ENCODE data around the gene KRTAP10-10. TPM values are rescaled to one million over a fixed set of nuclear protein-coding genes. Genes with fewer than 3 reads are reported as not detected.

The KRTAP10-10 gene
- total and polyA plus RNA-seq, 2 of the 8 experiments (the other 6 are each of a cell fraction or from before 2014, with no cell fraction given): not detected

GRCh38 chr21:44649521-44650100 lies 12.5 kb downstream of the KRTAP10-10 start (continued):
- TF ChIP-seq TCF12 (IDR thresholded peaks at IDR 0.05; ENCODE audit: low read depth, low read length) (no peak), E2F6 (IDR thresholded peaks at IDR 0.05) (no peak)

Measured in H1 (cell line).